AG10803 (cell line): ENCODE data around the gene KPNA3.
A peak's percentile ranks its signal among the peaks of the same experiment; 100 is the strongest.

ENCODE experiments used
- DNase-seq: peaks from one replicate; pipeline ENCODE4 v3.0.0; 2010; ENCODE audit warnings: low read depth
- H3K4me3 ChIP-seq: 2 replicates; pipeline ENCODE4 v1.5.1; 2011; ENCODE audit warnings: mild to moderate bottlenecking, low read length, control low read depth
- TF ChIP-seq, protein P1 (sequence below): conservative IDR thresholded peaks from 2 replicates; pipeline ENCODE4 v1.5.1; 2011; ENCODE audit warnings: mild to moderate bottlenecking, low read length, control low read depth, inconsistent platforms

KPNA3 gene

DNA sequence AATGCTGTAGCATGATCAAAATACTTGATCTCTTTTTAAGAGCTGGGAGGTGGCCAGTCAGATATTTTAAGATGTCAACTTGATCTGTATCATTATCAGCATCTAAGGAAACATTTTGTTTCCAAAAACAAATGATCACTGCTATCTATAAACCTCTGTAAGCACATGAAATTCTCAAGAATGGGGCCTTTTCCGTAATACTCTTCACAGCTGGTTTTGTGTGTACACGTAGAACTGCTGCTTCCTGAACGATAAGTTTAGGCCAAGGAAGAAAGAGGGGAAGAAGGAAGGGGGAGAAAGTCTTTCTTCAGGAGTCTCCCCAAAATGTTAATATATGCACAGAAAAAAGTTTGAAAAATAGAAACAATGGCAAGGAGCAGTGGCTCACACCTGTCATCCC is 138.5 kb downstream of the KPNA3 start:
- no peak for DNase-seq
- TF ChIP-seq, protein P1, sequence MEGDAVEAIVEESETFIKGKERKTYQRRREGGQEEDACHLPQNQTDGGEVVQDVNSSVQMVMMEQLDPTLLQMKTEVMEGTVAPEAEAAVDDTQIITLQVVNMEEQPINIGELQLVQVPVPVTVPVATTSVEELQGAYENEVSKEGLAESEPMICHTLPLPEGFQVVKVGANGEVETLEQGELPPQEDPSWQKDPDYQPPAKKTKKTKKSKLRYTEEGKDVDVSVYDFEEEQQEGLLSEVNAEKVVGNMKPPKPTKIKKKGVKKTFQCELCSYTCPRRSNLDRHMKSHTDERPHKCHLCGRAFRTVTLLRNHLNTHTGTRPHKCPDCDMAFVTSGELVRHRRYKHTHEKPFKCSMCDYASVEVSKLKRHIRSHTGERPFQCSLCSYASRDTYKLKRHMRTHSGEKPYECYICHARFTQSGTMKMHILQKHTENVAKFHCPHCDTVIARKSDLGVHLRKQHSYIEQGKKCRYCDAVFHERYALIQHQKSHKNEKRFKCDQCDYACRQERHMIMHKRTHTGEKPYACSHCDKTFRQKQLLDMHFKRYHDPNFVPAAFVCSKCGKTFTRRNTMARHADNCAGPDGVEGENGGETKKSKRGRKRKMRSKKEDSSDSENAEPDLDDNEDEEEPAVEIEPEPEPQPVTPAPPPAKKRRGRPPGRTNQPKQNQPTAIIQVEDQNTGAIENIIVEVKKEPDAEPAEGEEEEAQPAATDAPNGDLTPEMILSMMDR, result no peak
- no peak overlapping the region for H3K4me3 ChIP-seq

DNA sequence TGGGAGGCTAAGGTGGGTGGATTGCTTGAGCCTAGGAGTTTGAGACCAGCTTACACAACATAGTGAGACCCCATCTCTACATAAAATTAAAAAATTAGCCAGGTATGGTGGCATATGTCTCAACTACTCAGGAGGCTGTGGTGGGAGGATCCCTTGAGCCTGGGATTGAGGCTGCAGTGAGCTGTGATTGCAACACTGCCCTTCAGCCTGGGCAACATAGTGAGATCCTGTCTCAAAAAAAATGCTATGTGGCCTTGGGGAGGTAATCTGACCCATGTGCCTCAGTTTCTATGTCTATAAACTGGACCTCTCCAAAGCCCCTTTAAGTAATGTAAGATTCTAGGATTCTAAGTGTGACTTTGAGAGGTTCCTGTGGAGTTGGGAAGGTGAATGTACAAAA is 139.0 kb downstream of the KPNA3 start:
- DNase-seq, result no peak
- TF ChIP-seq, protein P1, result no peak
- H3K4me3 ChIP-seq, result no peak overlapping the region

DNA sequence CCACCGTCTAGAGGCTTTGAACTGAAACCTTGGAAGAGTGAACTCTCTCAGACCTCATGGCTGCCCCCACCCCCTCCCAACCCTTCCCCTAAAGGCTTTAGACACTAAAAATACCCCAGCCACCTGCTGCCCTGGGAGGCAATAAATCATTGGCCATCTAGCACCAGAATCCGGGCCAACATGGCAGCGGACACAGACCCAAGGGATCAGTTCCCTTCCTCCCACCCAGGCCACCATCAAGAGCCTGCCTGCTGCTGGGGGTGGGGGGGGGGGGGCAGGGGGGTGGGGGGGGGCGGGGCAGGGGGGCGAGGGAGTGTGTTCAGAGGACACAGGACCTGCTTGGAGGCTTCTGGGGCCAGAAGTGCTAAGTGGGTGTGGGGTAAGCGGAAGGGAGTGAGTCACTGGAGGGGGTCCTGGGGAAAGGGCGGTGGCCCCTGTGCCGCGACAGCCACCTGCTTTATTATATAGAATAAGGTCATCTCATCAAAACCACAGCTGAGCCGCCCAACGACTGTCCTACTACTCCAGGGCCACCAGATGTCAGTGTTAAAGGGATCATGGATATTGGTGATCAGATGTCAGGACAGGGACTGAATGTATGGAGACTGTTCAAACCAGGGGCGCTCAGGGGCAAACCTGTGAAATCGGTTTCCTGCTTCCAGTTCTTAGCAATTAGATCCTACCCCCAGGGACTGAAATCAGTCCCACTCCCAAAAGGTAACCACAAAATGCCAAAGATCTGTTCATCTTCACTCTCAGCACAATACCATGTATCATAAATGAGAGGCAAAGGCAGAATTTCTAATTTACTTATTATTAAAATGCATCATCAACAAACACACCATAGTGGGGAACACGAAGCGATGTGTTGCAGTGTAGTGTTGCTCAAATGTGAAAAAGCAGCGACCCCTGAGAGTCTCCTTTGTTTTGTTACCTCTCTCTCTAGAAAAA is 139.9 kb downstream of the KPNA3 start:
- peak; percentile 37 for DNase-seq
- H3K4me3 ChIP-seq, result no peak overlapping the region
- TF ChIP-seq, protein P1, result peak; percentile 66

DNA sequence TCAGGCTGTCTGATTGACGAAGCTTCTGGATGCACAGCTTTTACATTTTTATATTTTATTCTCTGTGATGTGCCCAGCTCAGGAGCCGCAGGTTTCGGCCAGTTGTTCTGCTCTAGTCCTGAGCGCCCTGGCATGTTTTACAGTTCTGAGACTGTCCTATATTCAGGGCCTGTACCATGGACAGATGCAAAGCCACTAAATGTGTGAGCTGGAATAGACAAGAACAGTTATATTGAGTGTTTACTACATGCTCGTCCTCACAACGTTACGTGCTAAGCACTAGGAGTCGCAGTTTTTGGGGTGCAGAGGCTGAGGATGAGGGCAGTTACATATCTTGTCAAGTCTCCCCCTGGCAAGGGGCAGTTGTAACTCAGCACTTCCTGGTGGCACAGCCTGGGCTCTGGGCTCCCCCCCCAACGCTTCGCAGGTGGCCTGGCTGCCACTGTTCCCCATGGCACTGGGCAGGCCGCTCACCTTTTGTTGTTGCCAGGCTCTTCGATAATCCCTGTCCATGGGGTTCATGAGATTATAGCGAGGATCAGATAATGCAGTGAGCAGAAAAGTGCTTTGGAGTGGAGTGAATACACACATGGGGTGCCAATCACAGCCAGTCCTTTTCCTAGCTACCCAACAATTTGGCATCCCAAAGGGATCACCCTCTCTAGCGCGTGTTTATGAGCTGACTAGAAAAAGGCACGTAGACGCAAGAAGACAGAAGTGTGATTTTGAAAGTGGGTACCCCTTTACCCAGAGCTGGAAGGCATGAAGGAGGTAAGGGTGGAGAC is 140.7 kb downstream of the KPNA3 start:
- TF ChIP-seq, protein P1, result no peak
- no peak for DNase-seq
- H3K4me3 ChIP-seq, result no peak overlapping the region

DNA sequence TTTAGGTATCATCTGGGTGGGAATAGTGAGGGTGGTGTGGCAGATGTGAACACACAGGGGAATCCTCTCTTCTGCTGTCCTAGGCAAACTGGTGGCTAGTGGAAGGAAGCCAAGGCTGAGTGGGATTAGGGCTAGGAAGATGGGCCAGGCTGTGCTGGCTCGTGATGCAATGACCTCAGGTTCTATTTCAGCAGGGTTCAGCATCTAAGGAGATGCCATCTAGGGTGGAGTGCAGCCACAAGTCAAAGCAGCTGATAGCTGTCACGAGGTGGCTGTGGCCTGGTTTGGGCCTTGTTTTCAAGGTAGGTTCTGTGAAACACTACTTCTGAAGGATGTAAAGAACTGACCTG is 142.5 kb downstream of the KPNA3 start:
- no peak for DNase-seq
- TF ChIP-seq, protein P1, result no peak
- no peak overlapping the region for H3K4me3 ChIP-seq
